GM23338 (cell line): ENCODE measurements around the gene LRRC10. TPM values are rescaled to one million over a fixed set of nuclear protein-coding genes. Genes with fewer than 3 reads are reported as not detected.

Source experiments
- ATAC-seq: fragments of 200-7000 bp; cut with Tn5 transposase; 3 replicates; pipeline ENCODE4 v1.9.1; 2020
- DNase-seq: peaks from one replicate; pipeline ENCODE4 v3.0.0-alpha.2; 2015; ENCODE audit warnings: low spot score
- H2AFZ ChIP-seq: fragments of 200-600 bp; sonication (generic); 2 replicates; pipeline ENCODE4 v1.8.0; 2016; ENCODE audit warnings: antibody characterized with exemption, mild to moderate bottlenecking, moderate library complexity
- H3F3A ChIP-seq: fragments of 200-600 bp; sonication (generic); replicated peaks from 2 replicates; pipeline ENCODE4 v1.8.0; 2017; ENCODE audit warnings: antibody characterized with exemption, mixed run types, low read depth
- H3K27ac ChIP-seq: fragments of 200-600 bp; sonication (generic); 2 replicates; pipeline ENCODE4 v1.6.1; 2016; ENCODE audit warnings: low read depth
- H3K27me3 ChIP-seq: fragments of 200-600 bp; sonication (generic); 2 replicates; pipeline ENCODE4 v1.8.0; 2016; ENCODE audit warnings: mild to moderate bottlenecking, mixed run types, moderate library complexity; ENCODE audit not compliant: insufficient read depth
- H3K36me3 ChIP-seq: fragments of 200-600 bp; sonication (generic); 2 replicates; pipeline ENCODE4 v1.8.0; 2016; ENCODE audit warnings: mild to moderate bottlenecking; ENCODE audit not compliant: insufficient read depth
- H3K4me1 ChIP-seq: fragments of 200-600 bp; sonication (generic); 2 replicates; pipeline ENCODE4 v1.8.0; 2016; ENCODE audit warnings: mild to moderate bottlenecking, moderate library complexity; ENCODE audit not compliant: insufficient read depth
- H3K4me2 ChIP-seq: fragments of 200-600 bp; sonication (generic); 2 replicates; pipeline ENCODE4 v1.7.1; 2017; ENCODE audit warnings: mixed run types
- H3K4me3 ChIP-seq: fragments of 200-600 bp; sonication (generic); 2 replicates; pipeline ENCODE4 v1.6.1; 2016; ENCODE audit warnings: mixed run types
- H3K79me2 ChIP-seq: fragments of 200-600 bp; sonication (generic); replicated peaks from 2 replicates; pipeline ENCODE4 v1.8.0; 2017; ENCODE audit warnings: mild to moderate bottlenecking; ENCODE audit not compliant: insufficient read depth
- H3K9me2 ChIP-seq: fragments of 200-600 bp; sonication (generic); 2 replicates; pipeline ENCODE4 v1.8.0; 2017; ENCODE audit not compliant: insufficient read depth
- H4K20me1 ChIP-seq: fragments of 200-600 bp; sonication (generic); replicated peaks from 2 replicates; pipeline ENCODE4 v1.8.0; 2017; ENCODE audit warnings: mild to moderate bottlenecking; ENCODE audit not compliant: insufficient read depth
- H3K27ac Mint-ChIP-seq: 2 replicates; pipeline ENCODE4 v1.8.0; 2020; ENCODE audit warnings: inconsistent platforms, mild to moderate bottlenecking, moderate library complexity, mixed read lengths
- H3K27me3 Mint-ChIP-seq: 3 replicates; pipeline ENCODE4 v1.8.0; 2022; ENCODE audit warnings: low read depth, mild to moderate bottlenecking, moderate library complexity, mixed read lengths, inconsistent platforms; ENCODE audit not compliant: insufficient read depth, poor library complexity
- H3K36me3 Mint-ChIP-seq: 3 replicates; pipeline ENCODE4 v1.8.0; 2021; ENCODE audit warnings: low read depth, mild to moderate bottlenecking, inconsistent platforms, moderate library complexity, mixed read lengths
- H3K4me1 Mint-ChIP-seq: 3 replicates; pipeline ENCODE4 v1.8.0; 2020; ENCODE audit warnings: mild to moderate bottlenecking, inconsistent platforms, mixed read lengths
- H3K4me3 Mint-ChIP-seq: 3 replicates; pipeline ENCODE4 v1.8.0; 2021; ENCODE audit warnings: moderate library complexity, mild to moderate bottlenecking, inconsistent platforms, mixed read lengths
- H3K9me3 Mint-ChIP-seq: 3 replicates; pipeline ENCODE4 v1.8.0; 2020; ENCODE audit warnings: moderate library complexity, mild to moderate bottlenecking, inconsistent platforms, mixed read lengths
- CREB1 ChIP-seq: fragments of 250-450 bp; sonication (Bioruptor Pico); IDR thresholded peaks from 2 replicates; pipeline ENCODE4 v1.5.0; 2020; ENCODE audit warnings: low read depth, mild to moderate bottlenecking, moderate library complexity
- ETS1 ChIP-seq: IDR thresholded peaks from 2 replicates; pipeline ENCODE4 v1.6.1; 2016; ENCODE audit warnings: antibody characterized with exemption
- EZH2 ChIP-seq: fragments of 200-600 bp; sonication (generic); IDR thresholded peaks from one replicate; pipeline ENCODE4 v1.8.0; 2017; ENCODE audit warnings: antibody characterized with exemption, mild to moderate bottlenecking, low read depth; ENCODE audit not compliant: unreplicated experiment
- EZH2phosphoT487 ChIP-seq: fragments of 200-600 bp; sonication (generic); IDR thresholded peaks from one replicate; pipeline ENCODE4 v1.8.1; 2018; ENCODE audit warnings: antibody characterized with exemption; ENCODE audit not compliant: unreplicated experiment
- JUNB ChIP-seq: IDR thresholded peaks from one replicate; pipeline ENCODE4 v1.6.1; 2016; ENCODE audit warnings: antibody characterized with exemption; ENCODE audit not compliant: unreplicated experiment
- NANOG ChIP-seq: IDR thresholded peaks from 2 replicates; pipeline ENCODE4 v1.6.1; 2016; ENCODE audit warnings: antibody characterized with exemption, borderline replicate concordance
- POLR2AphosphoS5 ChIP-seq: IDR thresholded peaks from 2 replicates; pipeline ENCODE4 v1.6.1; 2016; ENCODE audit warnings: antibody characterized with exemption, low read depth
- STAT1 ChIP-seq: IDR thresholded peaks from one replicate; pipeline ENCODE4 v1.6.1; 2016; ENCODE audit warnings: antibody characterized with exemption; ENCODE audit not compliant: unreplicated experiment
- ZNF114 ChIP-seq: fragments of 250-450 bp; sonication (Bioruptor Pico); IDR thresholded peaks from 2 replicates; pipeline ENCODE4 v1.5.0; 2020; ENCODE audit warnings: mild to moderate bottlenecking, moderate library complexity
- polyA plus RNA-seq: library from polyadenylated mRNA; unstranded; fragments of >200 nt; fragmentation: Nextera tagmentation; extraction: Ambion mirVana; gene quantifications from 2 replicates; pipeline ENCODE4 v1.2.1, GENCODE V29; 2016
- total RNA-seq: library from RNA; depleted of rRNA; stranded (reverse); fragments of >200 nt; shearing (Covaris generic); gene quantifications from 2 replicates; pipeline ENCODE4 v1.2.3, GENCODE V29; 2014
- TF ChIP-seq, protein P1 (sequence below): IDR thresholded peaks from one replicate; pipeline ENCODE4 v1.6.1; 2018; ENCODE audit warnings: antibody characterized with exemption; ENCODE audit not compliant: unreplicated experiment
- TF ChIP-seq, protein P2 (sequence below): fragments of 250-450 bp; sonication (Bioruptor Pico); IDR thresholded peaks from 2 replicates; pipeline ENCODE4 v1.5.0; 2020; ENCODE audit warnings: mild to moderate bottlenecking, moderate library complexity

LRRC10 gene
- total and polyA plus RNA-seq, 2 experiments from 2014 or later, result not detected

- Histone ChIP-seq H3K4me2 (no peak overlapping the region), H3K36me3 (no peaks in the 10 kb centered on the region), H3K79me2 (no peaks in the 10 kb centered on the region), H4K20me1 (no peaks in the 10 kb centered on the region), H3K4me1 (no peaks in the 10 kb centered on the region), H3K9me2 (peaks cover 13% of the 10 kb centered on the region; the same call in 1 of the 2 replicates), H2AFZ (no peak overlapping the region), H3K4me3 (no peak overlapping the region), H3K27me3 (no peaks in the 10 kb centered on the region), H3F3A (no peaks in the 10 kb centered on the region), H3K27ac (no peak overlapping the region)
- Mint-ChIP-seq H3K4me1 (no peaks in the 10 kb centered on the region), H3K27ac (no peak overlapping the region), H3K27me3 (peaks cover 4% of the 10 kb centered on the region), H3K4me3 (no peak overlapping the region), H3K9me3 (no peaks in the 10 kb centered on the region), H3K36me3 (no peaks in the 10 kb centered on the region)
- TF ChIP-seq STAT1, result no peak
- no peak for TF ChIP-seq JUNB
- ATAC-seq, result no peak
- no peak for DNase-seq
Observed at GRCh38 chr12:69620921-69621320, 10.2 kb upstream of the LRRC10 start.

GRCh38 chr12:69620077-69620476 is 9.4 kb upstream of the LRRC10 start:
- H3K36me3 ChIP-seq, result no peaks in the 10 kb centered on the region
- ATAC-seq (no peak), DNase-seq (no peak)
- Mint-ChIP-seq H3K4me1 (no peaks in the 10 kb centered on the region), H3K9me3 (no peaks in the 10 kb centered on the region), H3K36me3 (no peaks in the 10 kb centered on the region), H3K4me3 (no peak overlapping the region), H3K27ac (no peak overlapping the region), H3K27me3 (peaks cover 4% of the 10 kb centered on the region)
- H4K20me1 ChIP-seq, result no peaks in the 10 kb centered on the region
- no peak overlapping the region for H3K4me2 ChIP-seq
- H3K27me3 ChIP-seq, result no peaks in the 10 kb centered on the region
- H3K9me2 ChIP-seq, result peaks cover 13% of the 10 kb centered on the region; the same call in 1 of the 2 replicates
- H3K79me2 ChIP-seq, result no peaks in the 10 kb centered on the region
- H3F3A ChIP-seq, result no peaks in the 10 kb centered on the region
- no peak overlapping the region for H3K27ac ChIP-seq
- H3K4me3 ChIP-seq, result no peak overlapping the region
- H3K4me1 ChIP-seq, result no peaks in the 10 kb centered on the region
- peak overlapping the region; percentile 66; the same call in 1 of the 2 replicates for H2AFZ ChIP-seq
- TF ChIP-seq STAT1 (no peak), EZH2phosphoT487 (no peak), ZNF114 (no peak), ETS1 (no peak), CREB1 (no peak), EZH2 (no peak), JUNB (no peak), NANOG (no peak), POLR2AphosphoS5 (no peak)
- TF ChIP-seq, protein P1, sequence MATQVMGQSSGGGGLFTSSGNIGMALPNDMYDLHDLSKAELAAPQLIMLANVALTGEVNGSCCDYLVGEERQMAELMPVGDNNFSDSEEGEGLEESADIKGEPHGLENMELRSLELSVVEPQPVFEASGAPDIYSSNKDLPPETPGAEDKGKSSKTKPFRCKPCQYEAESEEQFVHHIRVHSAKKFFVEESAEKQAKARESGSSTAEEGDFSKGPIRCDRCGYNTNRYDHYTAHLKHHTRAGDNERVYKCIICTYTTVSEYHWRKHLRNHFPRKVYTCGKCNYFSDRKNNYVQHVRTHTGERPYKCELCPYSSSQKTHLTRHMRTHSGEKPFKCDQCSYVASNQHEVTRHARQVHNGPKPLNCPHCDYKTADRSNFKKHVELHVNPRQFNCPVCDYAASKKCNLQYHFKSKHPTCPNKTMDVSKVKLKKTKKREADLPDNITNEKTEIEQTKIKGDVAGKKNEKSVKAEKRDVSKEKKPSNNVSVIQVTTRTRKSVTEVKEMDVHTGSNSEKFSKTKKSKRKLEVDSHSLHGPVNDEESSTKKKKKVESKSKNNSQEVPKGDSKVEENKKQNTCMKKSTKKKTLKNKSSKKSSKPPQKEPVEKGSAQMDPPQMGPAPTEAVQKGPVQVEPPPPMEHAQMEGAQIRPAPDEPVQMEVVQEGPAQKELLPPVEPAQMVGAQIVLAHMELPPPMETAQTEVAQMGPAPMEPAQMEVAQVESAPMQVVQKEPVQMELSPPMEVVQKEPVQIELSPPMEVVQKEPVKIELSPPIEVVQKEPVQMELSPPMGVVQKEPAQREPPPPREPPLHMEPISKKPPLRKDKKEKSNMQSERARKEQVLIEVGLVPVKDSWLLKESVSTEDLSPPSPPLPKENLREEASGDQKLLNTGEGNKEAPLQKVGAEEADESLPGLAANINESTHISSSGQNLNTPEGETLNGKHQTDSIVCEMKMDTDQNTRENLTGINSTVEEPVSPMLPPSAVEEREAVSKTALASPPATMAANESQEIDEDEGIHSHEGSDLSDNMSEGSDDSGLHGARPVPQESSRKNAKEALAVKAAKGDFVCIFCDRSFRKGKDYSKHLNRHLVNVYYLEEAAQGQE, result no peak
- TF ChIP-seq, protein P2, sequence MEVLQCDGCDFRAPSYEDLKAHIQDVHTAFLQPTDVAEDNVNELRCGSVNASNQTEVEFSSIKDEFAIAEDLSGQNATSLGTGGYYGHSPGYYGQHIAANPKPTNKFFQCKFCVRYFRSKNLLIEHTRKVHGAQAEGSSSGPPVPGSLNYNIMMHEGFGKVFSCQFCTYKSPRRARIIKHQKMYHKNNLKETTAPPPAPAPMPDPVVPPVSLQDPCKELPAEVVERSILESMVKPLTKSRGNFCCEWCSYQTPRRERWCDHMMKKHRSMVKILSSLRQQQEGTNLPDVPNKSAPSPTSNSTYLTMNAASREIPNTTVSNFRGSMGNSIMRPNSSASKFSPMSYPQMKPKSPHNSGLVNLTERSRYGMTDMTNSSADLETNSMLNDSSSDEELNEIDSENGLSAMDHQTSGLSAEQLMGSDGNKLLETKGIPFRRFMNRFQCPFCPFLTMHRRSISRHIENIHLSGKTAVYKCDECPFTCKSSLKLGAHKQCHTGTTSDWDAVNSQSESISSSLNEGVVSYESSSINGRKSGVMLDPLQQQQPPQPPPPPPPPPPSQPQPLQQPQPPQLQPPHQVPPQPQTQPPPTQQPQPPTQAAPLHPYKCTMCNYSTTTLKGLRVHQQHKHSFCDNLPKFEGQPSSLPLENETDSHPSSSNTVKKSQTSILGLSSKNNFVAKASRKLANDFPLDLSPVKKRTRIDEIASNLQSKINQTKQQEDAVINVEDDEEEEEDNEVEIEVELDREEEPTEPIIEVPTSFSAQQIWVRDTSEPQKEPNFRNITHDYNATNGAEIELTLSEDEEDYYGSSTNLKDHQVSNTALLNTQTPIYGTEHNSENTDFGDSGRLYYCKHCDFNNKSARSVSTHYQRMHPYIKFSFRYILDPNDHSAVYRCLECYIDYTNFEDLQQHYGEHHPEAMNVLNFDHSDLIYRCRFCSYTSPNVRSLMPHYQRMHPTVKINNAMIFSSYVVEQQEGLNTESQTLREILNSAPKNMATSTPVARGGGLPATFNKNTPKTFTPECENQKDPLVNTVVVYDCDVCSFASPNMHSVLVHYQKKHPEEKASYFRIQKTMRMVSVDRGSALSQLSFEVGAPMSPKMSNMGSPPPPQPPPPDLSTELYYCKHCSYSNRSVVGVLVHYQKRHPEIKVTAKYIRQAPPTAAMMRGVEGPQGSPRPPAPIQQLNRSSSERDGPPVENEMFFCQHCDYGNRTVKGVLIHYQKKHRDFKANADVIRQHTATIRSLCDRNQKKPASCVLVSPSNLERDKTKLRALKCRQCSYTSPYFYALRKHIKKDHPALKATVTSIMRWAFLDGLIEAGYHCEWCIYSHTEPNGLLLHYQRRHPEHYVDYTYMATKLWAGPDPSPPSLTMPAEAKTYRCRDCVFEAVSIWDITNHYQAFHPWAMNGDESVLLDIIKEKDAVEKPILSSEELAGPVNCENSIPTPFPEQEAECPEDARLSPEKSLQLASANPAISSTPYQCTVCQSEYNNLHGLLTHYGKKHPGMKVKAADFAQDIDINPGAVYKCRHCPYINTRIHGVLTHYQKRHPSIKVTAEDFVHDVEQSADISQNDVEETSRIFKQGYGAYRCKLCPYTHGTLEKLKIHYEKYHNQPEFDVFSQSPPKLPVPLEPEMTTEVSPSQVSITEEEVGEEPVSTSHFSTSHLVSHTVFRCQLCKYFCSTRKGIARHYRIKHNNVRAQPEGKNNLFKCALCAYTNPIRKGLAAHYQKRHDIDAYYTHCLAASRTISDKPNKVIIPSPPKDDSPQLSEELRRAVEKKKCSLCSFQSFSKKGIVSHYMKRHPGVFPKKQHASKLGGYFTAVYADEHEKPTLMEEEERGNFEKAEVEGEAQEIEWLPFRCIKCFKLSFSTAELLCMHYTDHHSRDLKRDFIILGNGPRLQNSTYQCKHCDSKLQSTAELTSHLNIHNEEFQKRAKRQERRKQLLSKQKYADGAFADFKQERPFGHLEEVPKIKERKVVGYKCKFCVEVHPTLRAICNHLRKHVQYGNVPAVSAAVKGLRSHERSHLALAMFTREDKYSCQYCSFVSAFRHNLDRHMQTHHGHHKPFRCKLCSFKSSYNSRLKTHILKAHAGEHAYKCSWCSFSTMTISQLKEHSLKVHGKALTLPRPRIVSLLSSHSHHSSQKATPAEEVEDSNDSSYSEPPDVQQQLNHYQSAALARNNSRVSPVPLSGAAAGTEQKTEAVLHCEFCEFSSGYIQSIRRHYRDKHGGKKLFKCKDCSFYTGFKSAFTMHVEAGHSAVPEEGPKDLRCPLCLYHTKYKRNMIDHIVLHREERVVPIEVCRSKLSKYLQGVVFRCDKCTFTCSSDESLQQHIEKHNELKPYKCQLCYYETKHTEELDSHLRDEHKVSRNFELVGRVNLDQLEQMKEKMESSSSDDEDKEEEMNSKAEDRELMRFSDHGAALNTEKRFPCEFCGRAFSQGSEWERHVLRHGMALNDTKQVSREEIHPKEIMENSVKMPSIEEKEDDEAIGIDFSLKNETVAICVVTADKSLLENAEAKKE (CRISPR knock-in tag), result no peak
